HG03025 (cell line): ENCODE results near the gene CDC16.
"Not testable (repeated sequence)": the region's sequence is repeated elsewhere in the genome, so short reads cannot be mapped to it uniquely, and the experiment has no call there.

Source experiments
- ATAC-seq: cut with Tn5 transposase; IDR thresholded peaks from one replicate; pipeline ENCODE4 v1.9.1; 2021; ENCODE audit warnings: mild to moderate bottlenecking, moderate library complexity; ENCODE audit not compliant: unreplicated experiment, low FRiP score

Gene CDC16

GRCh38 chr13:114260814-114261213, 26.1 kb downstream of the CDC16 start:
- no peak for ATAC-seq

- ATAC-seq: no peak
Measured at GRCh38 chr13:114261328-114261965, 26.8 kb downstream of the CDC16 start.

- no peak for ATAC-seq
Measured at GRCh38 chr13:114263578-114263977, 28.9 kb downstream of the CDC16 start.

- not testable (repeated sequence) for ATAC-seq
Measured at GRCh38 chr13:114264313-114264712, 29.6 kb downstream of the CDC16 start.

- no peak for ATAC-seq
Measured at GRCh38 chr13:114264886-114265611, 30.4 kb downstream of the CDC16 start.

- no peak for ATAC-seq
Measured at GRCh38 chr13:114266241-114266640, 31.5 kb downstream of the CDC16 start.

GRCh38 chr13:114268344-114269280, 33.9 kb downstream of the CDC16 start:
- no peak for ATAC-seq

GRCh38 chr13:114269281-114269770, 34.6 kb downstream of the CDC16 start:
- no peak for ATAC-seq

- no peak for ATAC-seq
Measured at GRCh38 chr13:114272977-114273376, 38.3 kb downstream of the CDC16 start.

GRCh38 chr13:114275304-114275703, 40.6 kb downstream of the CDC16 start:
- ATAC-seq: no peak

GRCh38 chr13:114279146-114279545, 44.4 kb downstream of the CDC16 start:
- no peak for ATAC-seq

- no peak for ATAC-seq
Measured at GRCh38 chr13:114279758-114280355, 45.2 kb downstream of the CDC16 start.

- peak; percentile 58 for ATAC-seq
Measured at GRCh38 chr13:114281351-114282040, 46.8 kb downstream of the CDC16 start, which contains the start of gene UPF3A. UPF3A (plus strand) TSS chr13:114281601; CDS start chr13:114281640, 39 bp downstream.

GRCh38 chr13:114282041-114282670, 47.5 kb downstream of the CDC16 start:
- peak; percentile 46 for ATAC-seq

GRCh38 chr13:114283576-114283975, 48.9 kb downstream of the CDC16 start:
- ATAC-seq: no peak

GRCh38 chr13:114284680-114285079, 50.0 kb downstream of the CDC16 start:
- no peak for ATAC-seq

GRCh38 chr13:114285166-114285808, 50.6 kb downstream of the CDC16 start:
- ATAC-seq: no peak

GRCh38 chr13:114286808-114287207, 52.1 kb downstream of the CDC16 start:
- ATAC-seq: no peak

GRCh38 chr13:114288157-114288591, 53.5 kb downstream of the CDC16 start:
- ATAC-seq: no peak
